HG02884 (cell line): ENCODE data around the gene SLC22A4.
A peak's percentile ranks its signal among the peaks of the same experiment; 100 is the strongest.

ENCODE experiments used
- ATAC-seq: cut with Tn5 transposase; IDR thresholded peaks from one replicate; pipeline ENCODE4 v1.9.1; 2021; ENCODE audit warnings: mild to moderate bottlenecking, moderate library complexity; ENCODE audit not compliant: unreplicated experiment

SLC22A4 gene

DNA sequence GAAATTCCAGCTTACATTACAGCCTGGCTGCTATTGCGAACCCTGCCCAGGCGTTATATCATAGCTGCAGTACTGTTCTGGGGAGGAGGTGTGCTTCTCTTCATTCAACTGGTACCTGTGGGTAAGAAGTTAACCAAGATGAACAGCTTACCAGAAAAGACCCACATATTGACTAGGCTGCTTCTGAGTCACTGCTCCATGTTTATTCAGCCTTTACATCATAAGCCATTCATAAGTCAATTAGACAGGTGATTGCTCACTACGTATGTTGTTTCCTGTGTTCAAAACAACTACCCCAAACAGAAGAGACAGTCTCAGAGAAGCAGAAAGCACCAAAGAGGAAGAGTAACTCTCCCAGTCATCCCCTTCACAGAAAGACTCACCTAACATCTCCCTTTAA is 40.6 kb downstream of the SLC22A4 start:
- no peak for ATAC-seq

DNA sequence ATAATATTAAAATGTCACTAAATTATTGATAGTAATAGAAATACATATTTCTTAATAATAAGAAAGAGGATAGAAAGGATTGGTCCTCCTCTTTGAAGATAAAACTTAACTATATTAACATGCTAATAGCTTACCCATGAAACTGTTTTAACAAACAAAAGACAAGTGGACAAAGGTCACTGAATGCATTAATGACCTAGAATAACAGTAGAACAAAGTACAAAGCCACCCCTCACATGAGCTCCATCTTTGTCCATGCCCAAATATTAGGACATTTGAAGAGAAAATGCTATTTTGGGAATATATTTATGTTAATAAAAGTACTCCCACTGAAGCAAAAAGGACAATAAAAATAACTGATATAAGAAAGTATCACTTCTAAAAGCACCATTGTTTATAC is 41.2 kb downstream of the SLC22A4 start:
- no peak for ATAC-seq

DNA sequence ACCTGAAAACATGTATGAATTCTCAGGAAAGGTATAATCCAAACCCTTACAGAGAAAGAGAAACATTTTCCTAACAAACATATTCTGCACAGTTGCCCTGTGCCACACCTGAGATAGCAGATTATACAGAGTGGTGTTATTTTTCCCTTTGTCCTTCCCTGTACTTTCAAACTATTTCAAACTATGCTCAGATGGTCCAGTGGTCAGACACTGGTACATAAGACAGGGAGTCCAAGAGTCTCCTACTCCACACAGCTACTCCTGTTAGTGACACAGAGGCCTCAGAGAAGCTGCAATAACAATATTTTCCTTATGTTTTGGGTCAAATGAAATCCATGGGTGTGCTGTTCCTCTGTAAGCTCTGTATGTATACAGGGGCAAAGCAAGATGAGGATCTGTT is 45.3 kb downstream of the SLC22A4 start:
- ATAC-seq: no peak

DNA sequence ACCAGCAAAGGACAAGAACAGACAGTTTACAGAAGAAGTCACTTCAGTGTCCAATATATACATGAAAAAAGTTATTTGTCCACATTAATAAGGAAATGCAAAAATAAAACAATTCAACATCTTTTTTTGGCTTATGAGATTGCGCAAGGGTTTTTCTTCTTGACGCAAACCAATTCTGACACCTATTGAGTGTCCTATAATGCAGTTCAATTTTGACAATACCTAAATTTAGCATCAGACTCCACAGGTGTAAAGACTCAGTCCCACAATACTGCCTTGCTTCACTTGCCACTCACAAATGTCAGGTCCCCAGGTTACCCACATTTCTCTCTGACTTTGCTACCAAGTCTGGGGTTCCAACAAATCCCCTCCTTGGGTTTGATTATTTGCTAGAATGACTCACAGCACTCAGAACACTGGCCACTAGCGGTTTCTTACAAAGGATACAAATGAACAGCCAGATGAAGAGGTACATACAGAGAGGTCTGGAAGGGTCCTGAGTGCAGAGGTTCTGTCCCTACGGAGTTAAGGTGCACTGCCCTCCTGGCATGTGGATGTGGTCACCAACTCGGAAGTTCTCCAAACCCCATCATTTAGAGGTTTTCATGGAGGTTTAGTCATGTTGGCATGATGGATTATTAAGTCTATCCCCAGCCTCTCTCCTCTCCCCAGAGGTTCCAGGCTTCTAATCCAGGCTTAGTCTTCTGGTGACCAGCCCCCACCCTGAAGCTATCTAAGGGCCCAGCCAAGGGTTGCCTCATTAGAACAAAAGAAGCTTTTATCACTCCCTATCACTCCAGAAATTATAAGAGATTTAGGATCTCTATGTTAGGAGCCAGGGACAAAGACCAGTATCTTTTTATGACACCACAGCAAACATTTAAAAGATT is 48.3 kb downstream of the SLC22A4 start:
- ATAC-seq: no peak

DNA sequence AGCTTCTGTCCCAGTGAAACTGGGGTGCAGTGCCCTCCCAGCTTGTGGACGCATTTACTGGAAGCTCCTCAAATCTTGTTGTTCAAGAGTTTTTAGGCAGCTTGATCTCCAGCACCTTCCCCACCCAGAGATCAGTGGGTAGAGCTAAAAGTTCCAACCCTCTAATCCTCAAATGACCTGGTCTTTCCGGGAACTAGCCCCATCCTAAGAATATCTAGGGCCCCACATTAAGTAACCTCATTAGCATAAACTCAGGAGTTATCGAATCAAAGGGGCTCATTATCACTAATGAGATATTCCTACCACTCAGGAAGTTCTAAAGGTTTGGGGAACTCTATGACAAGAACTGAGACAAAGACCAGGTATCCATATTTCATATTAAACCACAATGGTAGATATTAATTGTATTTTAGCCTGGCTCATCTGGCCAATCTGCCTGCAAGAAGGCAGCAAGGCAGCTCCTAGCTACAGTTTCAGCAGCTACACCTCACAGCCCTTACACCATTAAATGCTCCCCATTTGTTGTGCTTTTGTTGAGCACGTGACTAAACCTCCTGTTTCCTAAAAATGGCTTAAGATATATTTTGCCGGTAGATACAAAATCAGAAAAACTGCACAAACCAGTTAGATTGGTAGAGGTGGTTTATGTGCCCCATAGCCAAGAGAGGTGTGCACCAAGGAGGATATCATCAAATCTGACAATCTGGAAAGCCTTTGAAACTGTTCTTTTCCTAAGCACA is 50.8 kb downstream of the SLC22A4 start:
- ATAC-seq: no peak

DNA sequence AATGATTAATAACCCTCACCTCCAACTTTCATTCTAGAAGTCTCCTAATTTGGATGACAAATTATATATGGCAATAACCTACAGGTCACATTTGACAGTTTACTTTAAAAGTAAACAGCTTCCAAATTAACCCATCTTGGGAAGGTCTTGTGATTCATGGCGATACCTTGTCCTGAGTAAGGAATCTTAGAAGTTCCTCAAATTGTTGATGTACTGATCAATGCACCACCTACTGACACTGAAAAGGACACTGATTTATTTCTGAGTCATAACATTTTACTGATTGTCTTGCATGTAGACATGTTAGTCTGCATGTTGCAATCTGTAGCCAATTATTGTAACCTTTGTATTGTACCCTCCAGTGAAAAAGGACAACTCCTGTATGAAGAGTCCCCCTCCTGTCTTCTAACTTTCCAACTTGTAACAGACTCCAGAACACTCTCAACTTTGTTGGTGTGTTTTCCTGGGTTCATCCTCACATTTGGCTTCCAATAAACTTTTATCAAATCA is 59.3 kb downstream of the SLC22A4 start:
- no peak for ATAC-seq

DNA sequence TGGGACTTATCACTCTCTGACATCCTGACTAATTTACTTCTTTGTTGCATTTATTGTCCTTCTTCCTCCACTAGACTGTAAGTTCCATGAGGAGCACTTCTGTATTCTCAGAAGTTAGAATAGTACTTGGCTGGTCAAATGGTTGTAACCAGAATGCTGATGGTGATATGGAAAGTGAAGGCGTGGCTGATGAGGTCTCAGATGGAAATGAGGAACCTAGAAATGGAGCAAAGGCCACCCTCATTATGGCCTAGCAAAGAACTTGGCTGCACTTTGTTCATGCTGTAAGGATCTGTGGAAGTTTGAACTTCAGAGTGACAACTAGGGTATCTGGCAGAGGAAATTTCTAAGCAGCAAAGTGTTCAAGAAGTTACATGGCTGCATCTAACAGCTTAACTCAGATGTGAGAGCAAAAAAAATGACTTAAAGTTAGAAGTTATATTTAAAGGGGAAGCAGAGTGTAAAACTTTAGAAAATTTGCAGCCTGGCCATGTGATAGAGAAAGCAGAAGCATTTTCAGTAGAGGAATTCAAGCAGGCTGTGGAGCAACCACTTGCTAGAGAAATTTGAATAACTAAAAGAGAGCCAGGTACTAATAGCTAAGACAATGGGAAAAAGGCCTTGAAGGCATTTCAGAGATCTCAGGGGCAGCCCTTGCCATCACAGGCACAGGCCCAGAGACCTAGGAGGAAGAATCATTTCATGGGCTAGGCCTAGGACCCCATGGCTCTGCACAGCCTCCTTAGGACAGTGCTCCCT is 60.4 kb downstream of the SLC22A4 start:
- ATAC-seq: no peak

DNA sequence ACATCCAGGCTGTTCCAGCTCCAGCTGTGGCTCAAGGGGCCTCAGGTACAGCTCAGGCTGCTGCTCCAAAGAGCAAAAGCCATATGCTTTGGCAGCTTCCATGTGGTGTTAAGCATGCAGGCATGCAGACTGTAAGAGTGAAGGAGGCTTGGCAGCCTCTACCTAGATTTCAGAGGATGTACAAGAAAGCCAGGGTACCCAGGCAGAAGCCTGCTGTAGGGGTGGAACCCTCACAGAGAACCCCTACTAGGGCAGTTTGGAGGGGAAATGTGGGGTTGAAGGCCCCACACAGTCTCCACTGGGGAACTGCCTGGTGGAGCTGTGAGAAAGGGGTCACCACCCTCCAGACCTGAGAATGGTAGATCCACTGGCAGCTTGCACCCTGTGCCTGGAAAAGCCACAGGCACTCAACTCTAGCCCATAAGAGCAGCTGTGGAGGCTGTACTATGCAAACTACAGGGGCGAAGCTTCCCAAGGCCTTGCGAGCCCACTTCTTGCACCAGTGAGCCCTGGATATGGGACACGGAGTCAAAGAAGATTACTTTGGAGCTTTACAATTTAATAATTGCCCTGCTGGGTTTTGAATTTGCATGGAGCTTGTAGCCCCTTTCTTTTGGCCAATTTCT is 61.1 kb downstream of the SLC22A4 start:
- no peak for ATAC-seq

DNA sequence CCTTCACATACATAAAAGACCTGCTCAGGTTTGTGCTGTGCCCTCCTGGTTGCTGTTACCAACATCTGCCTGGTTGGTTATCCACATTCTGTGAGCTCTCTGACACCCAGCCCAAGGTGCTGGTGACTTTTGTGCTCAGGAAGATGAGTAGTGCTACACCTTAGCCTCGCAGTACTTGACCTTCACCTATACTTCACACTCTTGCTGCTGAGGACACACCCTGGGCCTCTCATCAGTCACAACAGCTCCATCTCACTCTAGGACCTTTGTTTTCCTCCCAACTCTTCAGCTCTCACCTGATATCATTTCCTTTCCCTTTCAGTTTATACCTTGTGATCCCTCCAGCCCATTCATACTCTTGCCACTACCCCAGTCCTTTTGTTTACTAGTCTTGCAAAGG is 64.6 kb downstream of the SLC22A4 start:
- no peak for ATAC-seq

DNA sequence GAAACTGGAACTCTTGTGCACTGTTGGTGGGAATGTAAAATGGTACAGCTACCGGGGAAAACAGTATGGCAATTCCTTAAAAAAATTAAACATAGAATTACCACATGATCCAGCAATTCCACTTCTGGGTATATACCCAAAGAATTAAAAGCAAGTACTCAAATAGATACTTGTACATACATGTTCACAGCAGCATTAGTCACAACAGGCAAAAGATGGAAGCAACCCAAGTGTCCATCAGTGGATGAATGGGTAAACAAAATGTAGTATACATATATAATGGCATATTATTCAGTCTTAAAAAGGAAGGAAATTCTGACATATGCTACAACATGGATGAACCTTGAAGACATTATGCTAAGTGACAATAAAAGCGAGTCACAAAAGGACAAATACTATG is 67.9 kb downstream of the SLC22A4 start:
- no peak for ATAC-seq

DNA sequence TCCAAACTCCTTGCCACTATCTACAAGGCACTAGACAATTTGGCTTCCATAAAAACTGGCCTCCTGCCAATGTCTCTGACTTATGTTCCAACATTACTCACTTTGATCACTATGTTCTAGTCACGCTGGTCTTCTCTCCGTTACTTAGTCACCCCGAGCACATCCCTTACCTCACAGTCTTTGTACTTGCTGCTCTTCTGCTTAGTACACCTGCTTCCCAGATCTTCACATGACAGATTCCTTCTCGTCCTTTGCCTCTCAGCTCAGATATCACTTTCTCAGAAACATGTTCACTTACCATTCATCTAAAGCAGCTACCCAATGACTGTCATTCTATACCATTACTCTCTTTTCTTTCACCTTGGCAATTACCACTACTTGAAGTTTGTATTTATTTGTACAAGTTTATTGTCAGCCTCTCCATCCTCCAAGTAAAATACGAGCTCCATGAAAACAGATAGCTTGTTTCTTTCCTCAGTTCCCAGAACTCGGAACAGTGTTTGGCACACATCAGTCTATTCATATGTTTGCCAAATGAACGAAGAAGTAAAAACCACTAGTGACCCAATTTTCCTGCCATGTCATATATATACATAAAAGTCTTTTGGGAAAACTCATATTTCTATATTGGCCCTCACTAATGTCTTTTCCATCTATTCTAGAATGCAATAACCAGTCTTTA is 69.4 kb downstream of the SLC22A4 start:
- ATAC-seq: no peak

DNA sequence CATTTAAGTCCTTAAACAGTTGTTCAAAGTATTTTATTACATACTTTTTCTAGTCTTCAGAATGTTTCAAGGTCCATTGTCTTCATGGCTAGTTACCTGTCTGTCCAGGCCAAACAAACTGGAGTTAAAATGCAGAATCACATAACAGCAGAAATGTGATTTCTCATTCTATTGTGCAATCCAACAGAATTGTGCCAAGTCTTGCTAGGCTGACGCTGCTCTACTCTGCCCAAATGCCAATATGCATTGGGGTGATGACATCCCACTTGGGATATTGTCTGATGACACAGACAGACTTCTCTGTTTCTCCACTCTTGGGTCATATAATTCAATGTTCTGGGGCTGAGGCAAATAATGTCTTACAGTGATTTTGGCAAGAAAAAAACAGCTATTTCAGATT is 70.1 kb downstream of the SLC22A4 start:
- no peak for ATAC-seq

DNA sequence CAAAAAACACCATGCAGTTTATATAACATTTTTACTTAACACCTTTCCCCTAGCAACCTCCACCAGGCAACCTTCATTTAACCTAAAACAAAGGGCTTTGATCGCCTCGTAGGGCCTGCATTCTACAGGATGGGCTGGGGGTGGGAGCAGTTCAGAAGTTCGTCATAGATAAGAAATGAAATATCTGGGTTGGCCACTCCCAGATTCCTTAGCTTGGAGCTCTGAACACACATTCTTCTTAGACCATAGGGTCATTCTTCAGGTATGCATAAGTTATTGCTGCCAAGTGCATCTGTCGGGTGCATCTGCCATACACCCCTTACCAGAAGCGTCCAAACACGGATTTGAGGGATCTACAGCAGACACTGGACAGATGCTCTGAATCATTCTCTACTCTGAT is 71.0 kb downstream of the SLC22A4 start:
- no peak for ATAC-seq

DNA sequence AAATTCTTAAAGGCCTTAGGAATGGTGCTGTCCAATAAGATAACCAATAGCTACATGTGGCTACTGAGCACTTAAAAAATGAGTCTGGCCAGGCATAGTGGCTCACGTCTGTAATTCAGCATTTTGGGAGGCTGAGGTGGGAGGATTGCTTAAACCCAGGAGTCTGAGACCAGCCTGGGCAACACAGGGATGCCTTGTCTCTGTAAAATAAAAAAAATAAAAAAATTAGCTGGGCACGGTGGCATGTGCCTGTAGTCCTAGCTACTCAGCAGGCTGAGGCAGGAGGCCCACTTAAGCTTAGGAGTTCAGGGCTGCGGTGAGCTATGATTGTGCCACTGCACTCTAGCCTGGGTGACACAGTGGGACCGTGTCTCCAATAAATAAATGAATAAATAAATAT is 74.0 kb downstream of the SLC22A4 start:
- ATAC-seq: no peak

DNA sequence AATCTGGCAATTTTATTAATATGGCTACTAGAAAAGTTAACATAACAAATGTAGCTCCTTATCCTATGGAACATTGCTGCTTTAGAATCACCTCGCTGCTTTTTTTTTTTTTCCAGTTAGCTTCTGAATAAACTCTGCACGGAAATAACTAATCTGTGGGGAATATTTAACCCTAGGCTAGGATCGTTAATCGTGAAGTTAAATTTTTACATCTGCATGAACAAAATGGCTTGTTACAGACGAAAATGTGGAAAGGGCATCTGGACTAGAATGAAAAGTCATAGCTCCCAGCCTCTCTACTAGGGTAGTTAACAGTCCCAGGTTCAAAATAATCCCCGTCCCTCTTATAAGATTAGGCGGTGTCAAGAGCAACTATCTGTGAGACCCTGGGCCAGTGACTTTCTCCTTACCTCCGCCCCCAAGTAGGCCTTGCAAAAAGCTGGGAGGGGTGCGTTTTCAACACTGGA is 74.8 kb downstream of the SLC22A4 start:
- ATAC-seq: no peak

DNA sequence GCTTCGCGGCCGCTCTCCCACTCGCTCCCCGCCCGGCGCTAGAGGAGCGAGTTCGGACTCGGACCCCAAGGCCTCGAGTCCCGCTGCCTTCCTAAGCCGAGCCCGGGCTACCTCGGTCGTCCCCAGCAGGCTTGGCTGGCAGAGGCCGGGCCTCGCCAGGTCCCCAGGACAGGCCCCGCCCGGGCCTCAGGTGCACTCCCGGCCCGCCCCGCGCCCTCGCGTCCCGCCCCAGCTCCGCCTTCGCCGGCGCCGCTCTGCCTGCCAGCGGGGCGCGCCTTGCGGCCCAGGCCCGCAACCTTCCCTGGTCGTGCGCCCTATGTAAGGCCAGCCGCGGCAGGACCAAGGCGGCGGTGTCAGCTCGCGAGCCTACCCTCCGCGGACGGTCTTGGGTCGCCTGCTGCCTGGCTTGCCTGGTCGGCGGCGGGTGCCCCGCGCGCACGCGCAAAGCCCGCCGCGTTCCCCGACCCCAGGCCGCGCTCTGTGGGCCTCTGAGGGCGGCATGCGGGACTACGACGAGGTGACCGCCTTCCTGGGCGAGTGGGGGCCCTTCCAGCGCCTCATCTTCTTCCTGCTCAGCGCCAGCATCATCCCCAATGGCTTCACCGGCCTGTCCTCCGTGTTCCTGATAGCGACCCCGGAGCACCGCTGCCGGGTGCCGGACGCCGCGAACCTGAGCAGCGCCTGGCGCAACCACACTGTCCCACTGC is 75.4 kb downstream of the SLC22A4 start, which contains the start of gene SLC22A5:
TSS of gene SLC22A5 (plus strand) at position 237 of the 707 bp plus-strand sequence. CDS start at position 500, 263 bp downstream.
- ATAC-seq: peak; percentile 84

DNA sequence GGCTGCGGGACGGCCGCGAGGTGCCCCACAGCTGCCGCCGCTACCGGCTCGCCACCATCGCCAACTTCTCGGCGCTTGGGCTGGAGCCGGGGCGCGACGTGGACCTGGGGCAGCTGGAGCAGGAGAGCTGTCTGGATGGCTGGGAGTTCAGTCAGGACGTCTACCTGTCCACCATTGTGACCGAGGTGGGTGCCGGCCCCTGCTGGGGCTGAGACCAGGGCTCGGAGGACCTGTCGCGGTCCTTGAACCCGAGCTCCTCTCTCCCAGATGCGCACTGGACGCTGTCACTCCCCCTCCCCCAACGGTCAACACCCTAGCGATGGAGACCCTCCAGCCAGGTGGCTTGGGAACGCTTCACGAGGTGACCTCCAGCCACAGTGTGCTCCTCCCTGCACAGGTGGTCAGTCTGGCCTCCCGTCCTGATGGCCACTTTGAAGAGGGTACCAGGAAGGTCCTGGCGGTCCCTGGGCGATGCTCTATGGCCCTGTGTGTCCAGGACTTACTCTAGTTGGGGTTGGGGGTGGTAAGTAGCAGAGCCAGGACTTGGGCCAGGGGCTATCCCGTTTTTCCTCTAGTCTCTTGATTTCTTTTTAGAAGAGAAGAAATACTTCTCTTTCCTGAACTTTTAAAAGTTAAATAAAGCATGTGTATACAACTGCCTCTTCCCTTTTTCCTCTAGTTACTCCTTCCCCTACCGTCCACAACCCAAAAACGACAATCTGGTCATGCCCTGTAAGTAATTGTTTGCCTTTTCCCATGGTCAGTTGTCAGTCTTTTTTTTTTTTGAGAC is 76.2 kb downstream of the SLC22A4 start:
- ATAC-seq: no peak

DNA sequence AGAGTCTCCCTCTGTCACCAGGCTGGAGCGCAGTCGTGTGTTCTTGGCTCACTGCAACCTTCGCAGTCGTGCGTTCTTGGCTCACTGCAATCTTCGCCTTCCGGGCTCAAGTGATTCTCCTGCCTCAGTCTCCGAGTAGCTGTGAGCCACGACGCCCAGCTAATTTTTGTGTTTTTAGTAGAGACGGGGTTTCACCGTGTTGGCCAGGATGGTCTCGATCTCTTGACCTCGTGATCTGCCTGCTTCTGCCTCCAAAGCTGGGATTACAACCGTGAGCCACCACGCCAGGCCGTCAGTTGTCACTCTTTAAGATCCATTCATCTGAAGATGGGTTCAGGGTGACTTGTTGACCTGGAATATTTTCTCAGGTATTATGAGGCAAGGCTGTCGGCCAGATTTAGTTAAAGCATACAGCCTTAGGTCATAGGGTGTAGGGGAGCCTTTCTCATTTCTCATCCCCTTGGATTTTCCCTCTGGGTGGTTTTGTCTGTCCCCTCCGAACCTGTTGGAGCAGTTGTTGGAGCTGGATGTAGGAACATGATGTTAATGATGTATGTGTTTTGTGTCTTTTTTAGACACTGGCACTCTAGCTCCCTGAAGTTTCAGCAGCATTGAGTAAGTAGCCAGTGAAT is 76.9 kb downstream of the SLC22A4 start:
- no peak for ATAC-seq
